ENCODE measurements around the gene AREL1.

Gene AREL1

DNA sequence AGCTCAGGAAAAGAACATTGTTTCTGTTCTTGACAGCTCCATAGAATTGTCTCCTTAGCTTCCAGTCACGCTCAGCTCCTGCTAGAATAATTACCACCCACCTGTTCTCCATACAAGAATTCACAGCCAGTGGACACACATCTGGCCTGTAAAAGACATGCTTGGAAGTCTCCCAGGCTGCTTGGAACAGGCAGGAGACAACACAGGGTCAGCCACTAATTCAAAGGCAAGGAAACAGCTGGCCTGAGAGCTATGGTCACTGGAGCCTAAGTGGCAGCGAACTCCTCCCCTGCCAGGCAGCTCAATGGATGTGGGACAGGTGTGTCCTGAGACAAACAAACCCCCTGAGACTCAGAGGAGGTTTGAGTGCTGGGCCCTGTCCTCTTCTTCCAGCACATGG is 77.9 kb downstream of the AREL1 start:
- no peak for DNase-seq

DNA sequence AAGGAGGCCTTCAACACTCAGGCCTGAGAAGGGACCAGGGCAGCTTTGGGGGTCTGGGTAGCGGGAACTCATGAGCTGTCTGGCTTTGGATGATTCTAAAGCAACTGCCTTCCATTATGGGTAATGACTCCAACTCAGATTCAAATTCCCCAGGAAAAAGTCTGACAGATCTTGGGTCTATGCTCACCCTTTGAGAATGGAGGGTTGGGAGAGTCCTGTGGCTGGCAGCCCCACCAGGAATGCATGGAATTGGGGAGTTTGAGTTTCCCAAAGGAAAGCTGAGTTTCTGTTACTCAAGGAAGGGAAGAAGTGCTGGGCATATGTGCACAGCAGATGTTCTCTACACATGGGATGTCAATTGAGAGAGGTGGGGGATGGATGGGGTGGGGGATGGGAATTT is 78.4 kb downstream of the AREL1 start:
- DNase-seq, result no peak

DNA sequence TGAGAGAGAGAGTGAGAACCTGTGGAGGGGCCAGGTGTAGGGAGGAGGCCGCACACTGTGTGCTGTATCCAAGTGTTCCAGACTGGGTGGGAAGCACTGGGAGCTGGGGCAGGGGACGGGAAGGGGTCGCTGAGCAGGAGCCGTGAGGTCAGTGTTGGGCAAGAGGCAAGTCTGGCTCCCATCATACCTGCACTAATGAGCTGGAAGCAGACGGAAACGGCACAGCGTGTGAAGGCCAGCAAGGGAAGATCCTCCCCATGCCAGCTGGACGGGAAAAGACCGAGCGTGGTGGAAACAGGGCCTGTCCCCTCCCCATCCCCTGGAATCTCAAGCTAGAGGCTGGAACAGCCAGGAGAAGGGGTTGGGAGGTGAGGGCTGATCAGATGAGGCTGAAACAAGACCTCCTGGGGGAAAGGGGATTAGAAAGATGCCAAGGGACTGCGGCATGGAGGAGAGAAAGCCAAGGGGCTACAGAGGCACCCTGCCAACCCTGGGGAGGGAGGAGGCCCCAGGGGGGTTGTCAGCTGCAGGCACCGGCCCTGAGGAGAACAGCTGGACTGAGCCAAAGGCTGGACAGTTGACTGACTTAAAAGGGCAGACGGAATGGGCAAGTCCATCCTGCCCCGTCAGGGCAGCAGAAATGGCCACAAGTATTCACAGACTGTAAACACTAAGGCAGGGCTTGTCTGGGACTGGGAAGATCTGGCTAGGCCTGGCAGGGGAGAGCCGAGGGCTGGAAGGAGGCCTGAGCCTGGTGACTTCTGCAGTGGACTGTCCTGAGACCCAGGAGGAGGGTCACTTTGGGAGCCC is 81.8 kb downstream of the AREL1 start:
- DNase-seq, result no peak

DNA sequence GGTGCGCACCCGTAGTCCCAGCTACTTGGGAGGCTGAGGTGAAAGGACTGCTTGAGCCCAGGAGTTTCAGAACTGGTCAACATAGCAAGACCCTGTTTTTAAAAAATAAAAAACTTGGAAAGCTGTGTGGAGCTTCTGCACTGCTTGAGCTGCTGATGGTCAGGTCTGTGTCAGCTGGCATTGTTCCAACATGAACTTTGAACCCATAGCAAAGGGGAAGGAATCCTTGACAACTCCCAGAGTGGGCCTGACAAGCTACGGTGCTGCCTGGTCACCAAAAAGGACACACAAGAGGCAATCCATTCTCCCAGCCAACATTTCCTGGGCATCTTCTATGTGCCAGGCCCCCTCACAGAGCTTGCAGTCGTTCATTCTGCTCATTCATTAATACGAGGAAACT is 84.5 kb downstream of the AREL1 start:
- no peak for DNase-seq

DNA sequence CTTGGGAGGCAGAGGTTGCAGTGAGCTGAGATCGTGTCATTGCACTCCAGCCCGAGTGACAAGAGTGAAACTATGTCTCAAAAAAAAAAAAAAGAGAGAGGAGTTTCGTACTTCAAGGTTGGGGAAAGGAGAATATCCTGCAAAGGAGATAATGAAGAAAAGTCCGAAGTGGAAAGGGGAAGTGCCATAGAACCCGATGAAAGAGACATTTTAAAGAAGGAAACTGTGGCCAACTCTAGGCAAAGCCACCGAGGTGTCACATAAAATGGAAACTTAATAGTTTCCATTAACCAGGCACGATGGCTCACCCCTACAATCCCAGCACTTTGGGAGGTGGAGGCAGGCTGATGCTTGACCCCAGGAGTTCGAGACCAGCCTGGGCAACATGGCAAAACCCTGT is 85.8 kb downstream of the AREL1 start:
- DNase-seq, result no peak

DNA sequence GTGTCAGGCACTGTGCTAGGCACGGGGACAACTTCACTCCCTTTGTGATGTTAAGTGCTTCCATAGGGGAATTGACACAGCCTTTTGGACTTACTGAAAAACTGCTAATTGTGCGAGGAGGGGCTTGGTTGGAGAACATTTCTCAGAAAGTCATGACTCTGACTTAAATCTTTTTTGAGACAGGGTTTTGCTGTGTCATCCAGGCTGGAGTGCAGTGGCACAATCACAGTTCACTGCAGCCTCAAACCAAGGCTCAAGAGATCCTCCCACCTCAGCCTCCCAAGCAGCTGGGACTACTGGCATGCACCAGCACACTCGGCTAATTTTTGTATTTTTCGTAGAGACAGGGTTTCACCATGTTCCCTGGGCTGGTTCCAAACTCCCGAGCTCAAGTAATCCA is 90.6 kb downstream of the AREL1 start:
- no peak for DNase-seq

DNA sequence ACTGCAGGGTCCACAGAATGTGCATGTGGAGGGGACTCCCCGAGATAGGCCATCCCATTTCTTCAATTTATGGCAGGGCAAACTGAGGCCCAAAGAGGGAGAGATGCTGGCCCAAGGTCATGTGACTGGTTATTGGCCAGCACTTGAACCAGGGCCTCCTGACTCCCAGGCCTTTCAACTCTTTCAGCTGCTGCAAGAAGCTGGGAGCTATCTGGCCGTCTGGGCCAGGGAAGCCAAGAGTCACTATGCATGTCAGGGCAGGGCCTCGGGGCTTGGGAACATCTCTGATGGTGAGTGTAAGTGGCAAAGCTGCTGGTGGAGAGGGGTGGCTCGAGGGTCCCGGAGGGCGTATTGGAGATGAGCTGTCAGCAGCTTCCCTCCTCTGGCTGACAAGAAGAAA is 91.3 kb downstream of the AREL1 start:
- DNase-seq, result no peak

DNA sequence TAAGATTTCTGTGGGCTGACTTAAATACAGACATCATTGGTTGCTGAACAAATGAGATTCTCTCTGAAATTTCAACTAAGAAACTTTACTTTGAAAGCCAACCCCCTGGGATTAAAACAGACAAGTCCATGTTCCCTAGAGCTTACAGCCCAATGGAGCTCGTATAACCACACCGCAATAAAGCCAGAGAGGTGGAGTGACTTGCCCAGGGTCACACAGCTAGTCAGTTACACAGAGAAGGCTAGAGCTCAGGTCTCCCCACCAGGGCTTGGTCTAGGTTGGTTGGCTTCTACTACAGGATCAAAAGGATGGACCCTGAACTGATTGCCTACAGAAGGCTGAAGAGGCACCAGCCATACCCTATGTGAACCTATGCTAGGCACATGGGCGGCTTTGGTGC is 92.0 kb downstream of the AREL1 start:
- no peak for DNase-seq

DNA sequence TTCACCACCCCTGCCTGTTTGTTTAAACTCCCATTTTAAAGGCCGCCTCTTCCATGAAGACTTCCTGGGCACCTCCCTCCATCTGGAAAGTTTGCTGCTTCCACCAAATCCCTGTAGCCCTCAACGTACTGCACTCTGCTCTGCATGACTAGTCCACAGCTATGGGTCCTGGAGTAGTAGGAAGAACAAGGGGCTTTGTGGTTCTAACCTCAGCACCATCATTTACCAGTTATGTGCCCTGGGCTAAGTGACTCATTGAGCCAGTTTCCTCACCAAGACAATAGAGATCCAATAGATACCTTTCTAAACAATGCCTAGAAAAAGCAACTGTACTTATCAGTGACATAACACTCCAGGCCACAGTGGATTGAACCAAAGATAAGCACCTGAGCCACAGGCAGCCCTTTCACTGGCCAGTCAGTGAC is 92.4 kb downstream of the AREL1 start:
- peak; percentile 32 for DNase-seq

DNA sequence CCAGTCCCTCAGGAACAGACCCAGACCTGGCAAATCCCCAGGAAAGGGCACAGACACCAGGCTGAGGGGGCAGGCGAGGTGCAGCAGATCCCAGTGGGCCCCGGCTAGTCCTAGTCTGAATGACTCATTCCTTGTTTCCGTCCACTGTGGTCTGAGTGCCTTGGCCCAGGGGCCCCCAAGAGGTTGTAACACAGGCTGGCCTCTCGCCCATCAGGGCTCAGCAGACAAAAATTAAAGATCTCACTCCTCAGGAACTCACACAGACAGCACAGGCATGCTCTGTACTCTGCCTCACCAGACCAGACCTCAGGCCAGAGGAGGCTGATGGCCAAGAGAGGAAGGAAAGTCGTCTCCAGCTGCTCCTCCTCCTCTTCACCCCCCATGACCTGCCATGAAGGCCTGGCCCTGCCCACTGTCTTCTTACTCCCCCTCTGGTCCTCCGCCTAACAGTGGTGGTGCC is 93.2 kb downstream of the AREL1 start:
- DNase-seq, result no peak

DNA sequence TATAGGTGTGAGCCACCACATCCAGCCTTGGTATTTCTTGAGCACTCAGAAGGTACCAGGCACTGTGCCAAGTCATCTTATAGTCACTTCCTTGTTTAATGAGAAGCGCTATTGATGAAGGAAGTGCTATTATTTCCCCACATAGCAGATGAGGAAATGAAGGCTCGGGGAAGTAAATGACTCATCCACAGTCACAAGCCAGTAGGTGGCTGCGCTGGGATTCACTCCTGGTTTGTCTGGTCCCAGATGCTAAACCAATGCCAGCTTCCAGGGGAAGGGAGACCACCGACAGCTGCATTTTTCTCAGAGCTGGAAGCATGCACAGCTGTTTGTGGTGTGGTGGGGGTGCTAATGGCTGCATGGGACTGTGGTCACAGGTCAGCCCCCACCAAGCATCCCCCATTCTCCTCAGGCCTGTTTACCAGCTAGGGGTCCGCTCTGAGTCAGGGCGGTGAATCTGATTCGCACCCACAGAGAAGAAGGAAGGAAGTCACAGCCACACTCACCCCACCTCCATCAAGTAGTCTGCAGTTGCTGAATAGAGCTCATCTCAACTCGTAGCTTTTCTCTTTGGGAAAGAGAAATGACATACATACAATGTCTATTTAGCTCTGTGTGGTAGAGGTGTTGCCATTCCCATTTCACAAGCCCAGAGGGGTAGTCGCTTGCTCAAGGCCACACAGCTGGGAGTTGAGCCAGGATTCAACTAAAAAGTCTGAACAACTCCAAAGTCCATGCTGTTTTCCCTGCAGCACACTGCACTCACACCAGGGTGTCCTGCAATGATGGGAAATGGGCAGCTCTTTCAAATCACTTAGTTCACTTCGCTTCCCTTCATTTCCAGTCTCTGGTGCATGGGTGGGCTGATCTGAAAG is 94.6 kb downstream of the AREL1 start:
- peak; percentile 69 for DNase-seq

DNA sequence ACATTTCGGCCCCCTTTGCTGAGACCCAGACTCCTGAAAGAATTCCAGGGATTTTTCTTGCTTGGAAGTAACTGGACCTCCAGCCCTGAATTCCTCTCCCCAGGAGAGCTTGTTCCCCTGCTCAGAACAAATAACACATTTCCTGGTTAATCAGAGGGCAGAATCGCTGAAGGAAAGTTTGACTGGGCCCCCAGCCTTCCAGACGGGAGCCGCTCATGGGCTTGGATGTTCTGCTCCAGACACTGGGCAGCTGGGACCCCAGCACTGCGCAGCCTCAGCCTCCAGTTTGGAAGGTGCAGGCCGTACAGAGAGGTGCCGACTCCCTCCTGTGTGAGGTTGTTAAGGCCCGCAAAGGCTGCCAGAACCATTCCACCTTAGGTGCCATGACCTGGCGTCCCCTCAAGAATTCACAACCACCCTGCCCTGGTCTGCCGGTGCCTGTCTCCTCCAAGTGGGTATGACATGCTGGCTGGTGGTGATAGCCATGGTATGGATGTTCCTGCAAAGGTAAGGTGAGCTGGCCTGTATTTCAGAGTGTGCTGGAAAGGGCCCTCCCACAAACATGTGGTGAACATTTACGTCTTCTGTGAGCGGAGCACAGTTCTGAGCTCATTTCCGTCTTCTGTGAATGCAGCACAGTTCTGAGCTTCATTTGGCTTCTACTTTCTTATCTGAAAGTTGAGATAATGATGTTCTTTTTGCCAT is 95.7 kb downstream of the AREL1 start:
- no peak for DNase-seq

DNA sequence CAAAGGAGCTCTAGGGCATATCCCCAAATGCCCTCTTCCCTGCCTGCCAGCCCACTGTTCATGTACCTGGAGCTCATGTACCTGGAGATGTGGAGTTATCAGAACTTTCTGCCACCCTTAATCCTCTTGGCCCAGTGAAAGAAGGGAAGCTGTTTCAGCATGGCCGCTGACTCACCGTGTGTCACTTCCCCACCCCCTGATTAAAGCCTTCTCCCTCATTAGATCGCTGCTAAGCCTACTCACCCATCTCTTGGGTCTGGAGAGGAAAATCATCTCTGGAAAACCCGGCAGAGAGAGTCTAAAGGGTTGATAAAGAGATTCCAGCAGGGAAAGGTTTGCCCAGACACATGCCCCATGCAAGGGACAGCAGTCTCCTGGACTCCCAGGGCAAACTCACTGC is 96.4 kb downstream of the AREL1 start:
- no peak for DNase-seq

DNA sequence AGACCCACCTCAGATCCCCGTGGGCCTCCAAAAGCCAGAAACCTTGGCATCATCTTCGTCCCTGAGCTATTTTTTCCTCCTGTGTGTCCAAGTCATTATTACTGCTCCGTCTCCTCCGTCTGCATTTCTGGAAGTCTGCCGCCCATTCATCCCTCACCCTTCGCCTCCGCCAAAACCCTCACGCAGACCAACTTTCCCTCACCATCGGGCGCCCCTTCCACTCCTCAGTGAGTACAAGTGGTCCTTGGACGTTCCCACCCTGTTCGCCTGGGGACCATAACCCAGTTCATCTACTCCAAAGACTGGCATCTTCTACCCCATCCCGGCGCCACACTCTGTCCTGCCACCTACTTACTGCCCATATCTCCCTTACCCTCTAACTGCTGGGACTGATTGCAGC is 97.1 kb downstream of the AREL1 start:
- no peak for DNase-seq

DNA sequence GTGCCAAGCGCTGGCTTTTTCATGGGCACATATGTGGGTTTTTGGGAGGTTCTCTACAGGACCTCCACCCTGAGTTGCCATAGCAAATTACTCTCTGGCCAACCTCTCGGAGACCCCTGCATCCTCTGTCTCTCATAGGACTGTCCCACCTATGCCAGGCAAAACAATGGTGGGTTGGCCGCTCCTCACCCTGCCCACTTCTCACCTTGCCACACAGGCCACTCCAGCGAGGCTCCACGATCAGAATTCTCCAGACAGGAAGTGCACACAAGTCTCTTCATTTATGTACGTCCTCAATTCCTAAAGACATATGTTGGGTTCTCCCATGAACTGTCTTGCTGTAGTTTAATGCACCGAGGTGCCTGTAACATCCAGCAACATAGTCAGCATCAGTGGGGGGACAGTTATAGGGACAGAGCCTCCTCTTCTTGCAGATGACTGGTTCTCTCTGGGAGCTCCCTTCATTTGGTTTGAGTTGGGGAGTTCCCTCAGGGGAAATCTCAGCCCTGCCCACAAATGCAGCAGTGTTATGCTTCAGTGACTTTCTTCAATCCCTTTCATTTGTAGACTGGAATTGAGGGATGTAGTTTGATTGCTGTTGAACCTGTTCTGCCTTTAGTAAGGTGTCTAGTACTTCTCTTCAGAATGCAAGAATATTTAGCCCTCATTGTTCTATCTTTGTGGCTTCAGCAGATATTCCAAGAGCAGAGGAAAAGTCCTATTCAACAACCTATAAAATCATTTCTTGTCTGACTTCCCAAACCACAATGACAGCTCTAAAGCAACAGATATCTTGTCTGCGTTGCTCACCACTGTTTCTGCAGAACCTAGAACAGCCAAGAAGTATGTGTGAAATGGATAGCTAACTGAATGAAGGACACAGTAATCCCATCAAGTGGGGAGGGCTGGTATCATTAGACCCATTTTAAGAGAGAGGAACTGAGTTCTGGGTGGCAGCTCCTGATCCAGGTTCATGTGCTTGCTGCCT is 98.1 kb downstream of the AREL1 start:
- DNase-seq, result no peak

DNA sequence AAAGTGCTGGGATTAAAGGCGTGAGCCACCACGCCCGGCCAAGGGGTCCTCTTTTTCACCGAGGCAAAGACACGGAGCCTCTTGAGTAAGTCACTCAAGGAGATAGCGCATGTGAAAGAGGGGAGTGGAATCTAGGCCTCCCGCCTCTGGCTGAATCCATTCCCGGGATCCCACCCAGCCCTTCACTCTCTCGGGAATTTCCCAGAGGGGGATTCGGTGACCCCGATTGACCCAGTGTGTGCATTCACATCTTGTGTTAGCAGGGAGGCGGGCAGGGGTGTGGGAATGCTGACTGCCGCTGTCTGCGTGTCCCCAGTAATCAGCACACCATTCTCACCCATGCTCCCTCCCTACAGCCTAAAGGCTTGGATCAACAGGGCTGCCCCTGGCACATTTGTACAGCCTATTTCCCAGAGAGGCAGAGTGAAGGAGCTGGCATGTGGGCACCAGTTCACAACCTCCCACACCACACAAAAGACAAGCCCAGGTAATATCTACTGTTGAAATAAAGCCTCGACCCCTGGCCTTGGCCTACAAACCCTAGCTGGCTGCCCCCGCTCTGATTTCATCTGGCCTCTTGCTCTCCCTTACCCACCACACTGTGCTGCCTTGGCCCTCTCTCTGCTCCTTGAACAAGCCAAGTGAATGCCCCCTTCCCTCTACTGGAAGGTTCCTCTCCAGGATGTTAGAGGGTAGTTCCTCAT is 99.5 kb downstream of the AREL1 start:
- no peak for DNase-seq

DNA sequence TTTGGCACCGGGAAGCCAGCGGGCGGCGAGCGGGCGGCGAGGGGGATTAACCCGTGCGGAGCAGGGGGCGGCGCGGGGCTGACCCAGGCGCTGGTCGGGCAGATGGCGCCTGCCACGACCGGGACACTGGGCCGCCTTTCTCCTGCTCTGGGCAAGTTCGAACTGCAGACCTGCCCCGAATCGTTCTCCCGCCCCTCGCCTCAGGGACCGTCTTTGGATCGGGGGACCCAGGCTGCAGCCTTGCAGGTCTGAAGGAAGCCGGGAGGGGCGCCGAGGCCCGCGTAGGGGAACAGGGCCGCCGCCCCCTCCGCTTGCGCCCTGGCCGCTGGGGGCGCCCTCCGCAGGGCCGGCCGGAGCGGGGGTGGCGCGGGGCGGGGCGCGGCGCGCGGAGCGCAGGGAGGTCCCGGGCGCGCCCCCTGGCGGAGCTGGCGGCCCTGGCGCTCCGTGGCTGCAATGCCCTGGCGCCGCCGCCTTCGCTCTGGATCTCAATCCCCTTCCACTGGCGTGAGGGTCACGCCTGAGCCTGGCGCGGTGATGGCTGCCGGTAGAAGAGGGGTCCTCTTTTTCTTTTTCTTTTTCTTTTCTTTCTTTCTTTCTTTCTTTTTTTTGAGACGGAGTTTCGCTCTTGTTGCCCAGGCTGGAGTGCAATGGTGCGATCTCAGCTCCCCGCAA is 100.4 kb downstream of the AREL1 start:
- DNase-seq, result peak; percentile 84

DNA sequence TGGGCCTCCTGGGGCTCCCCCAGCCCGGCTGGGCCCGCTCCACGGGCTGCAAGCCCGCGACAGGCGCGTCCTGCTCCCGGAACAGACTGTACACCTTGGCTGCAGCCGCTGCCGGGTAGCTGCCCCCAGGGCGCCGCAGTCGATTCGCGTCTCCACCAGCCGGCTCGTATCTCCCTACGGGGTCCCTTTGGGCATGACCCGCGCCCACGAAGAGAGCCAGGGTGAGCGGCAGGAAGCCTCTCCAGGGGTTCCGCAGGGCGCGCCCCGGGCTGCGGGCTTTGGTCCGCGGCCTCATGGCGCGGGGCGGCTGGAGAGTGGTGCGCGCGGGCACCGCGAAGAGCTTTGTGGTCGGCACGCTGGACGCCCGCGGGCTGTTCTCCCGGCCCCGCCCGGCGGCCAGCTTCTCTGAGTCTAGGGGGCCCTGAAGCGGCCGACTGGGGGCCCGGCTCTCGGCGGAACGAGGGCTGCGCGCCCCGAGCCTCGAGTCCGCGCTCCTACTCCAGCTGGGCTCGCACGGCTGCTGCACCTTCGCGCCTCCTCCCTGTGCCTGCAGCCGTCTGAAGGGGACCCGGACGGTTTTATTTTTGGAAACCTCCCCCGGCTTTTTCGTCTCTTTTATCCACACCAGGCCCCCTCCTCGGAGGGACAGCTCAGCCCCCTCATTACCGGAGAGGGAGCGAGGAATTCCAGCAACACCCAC is 101.1 kb downstream of the AREL1 start, which contains the start of gene LTBP2:
TSS of gene LTBP2 (minus strand) at position 588 of the 700 bp plus-strand sequence. CDS start at position 295, 293 bp downstream.
- DNase-seq, result peak; percentile 30
